ENCODE data around the gene STXBP1. TPM values are rescaled to one million over a fixed set of nuclear protein-coding genes. Genes with fewer than 3 reads are reported as not detected.

The STXBP1 gene
- total and polyA plus RNA-seq, 9 of the 15 experiments (the other 6 are each of a cell fraction or from before 2014, with no cell fraction given), result 4.6 to 35.1 (median 9.7) TPM

DNA sequence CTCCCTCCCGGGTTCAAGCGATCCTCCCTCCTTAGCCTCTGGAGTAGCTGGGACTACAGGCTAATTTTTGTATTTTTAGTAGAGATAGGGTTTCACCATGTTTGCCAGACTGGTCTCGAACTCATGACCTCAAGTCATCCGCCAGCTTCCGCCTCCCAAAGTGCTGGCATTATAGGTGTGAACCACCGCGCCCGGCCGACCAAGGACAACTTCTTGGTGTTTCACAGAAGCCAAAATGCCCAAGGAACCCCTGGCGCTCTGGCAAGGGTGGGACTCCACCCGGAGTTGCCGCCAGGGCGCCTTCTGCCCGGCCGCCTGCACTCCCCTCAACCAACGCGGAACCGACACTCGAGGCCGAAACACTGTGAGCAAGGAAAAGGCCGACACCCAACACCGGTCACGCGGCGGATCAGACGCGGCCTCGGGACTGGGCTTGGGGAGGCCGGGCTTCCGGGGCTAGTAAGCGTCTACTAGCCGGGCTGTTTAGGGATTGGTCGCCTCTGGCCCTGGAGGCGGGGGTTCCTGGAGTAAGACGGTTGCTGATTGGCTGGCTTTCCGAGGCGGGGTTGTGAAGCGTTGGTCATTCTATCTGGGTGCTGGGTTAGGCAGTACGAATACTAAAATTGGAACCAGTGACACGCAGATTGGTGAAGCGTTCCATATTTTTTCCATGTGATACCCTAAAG lies 87.1 kb downstream of the STXBP1 start (continued):
- TF ChIP-seq, protein P1, sequence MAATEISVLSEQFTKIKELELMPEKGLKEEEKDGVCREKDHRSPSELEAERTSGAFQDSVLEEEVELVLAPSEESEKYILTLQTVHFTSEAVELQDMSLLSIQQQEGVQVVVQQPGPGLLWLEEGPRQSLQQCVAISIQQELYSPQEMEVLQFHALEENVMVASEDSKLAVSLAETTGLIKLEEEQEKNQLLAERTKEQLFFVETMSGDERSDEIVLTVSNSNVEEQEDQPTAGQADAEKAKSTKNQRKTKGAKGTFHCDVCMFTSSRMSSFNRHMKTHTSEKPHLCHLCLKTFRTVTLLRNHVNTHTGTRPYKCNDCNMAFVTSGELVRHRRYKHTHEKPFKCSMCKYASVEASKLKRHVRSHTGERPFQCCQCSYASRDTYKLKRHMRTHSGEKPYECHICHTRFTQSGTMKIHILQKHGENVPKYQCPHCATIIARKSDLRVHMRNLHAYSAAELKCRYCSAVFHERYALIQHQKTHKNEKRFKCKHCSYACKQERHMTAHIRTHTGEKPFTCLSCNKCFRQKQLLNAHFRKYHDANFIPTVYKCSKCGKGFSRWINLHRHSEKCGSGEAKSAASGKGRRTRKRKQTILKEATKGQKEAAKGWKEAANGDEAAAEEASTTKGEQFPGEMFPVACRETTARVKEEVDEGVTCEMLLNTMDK (IDR thresholded peaks at IDR 0.05; ENCODE audit: borderline replicate concordance, insufficient read depth, low read depth, low read length, poor library complexity, severe bottlenecking), result no peak
- no peak for TF ChIP-seq MEF2A (IDR thresholded peaks at IDR 0.05; ENCODE audit: control insufficient read depth, low read depth, low read length)
- TF ChIP-seq RFX1 (IDR thresholded peaks at IDR 0.05), result no peak
- TF ChIP-seq SMAD2 (IDR thresholded peaks at IDR 0.05; ENCODE audit: low read depth, low read length), result no peak
- TF ChIP-seq SPI1 (IDR thresholded peaks at IDR 0.05; ENCODE audit: borderline replicate concordance, low read depth, low read length), result no peak
- TF ChIP-seq, protein P2, sequence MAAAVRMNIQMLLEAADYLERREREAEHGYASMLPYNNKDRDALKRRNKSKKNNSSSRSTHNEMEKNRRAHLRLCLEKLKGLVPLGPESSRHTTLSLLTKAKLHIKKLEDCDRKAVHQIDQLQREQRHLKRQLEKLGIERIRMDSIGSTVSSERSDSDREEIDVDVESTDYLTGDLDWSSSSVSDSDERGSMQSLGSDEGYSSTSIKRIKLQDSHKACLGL (CRISPR knock-in tag; IDR thresholded peaks at IDR 0.05; ENCODE audit: borderline replicate concordance, poor library complexity, severe bottlenecking), result no peak
- no peak for TF ChIP-seq TFAM (CRISPR knock-in tag; conservative IDR thresholded peaks at IDR 0.05)
- TF ChIP-seq, protein P3, sequence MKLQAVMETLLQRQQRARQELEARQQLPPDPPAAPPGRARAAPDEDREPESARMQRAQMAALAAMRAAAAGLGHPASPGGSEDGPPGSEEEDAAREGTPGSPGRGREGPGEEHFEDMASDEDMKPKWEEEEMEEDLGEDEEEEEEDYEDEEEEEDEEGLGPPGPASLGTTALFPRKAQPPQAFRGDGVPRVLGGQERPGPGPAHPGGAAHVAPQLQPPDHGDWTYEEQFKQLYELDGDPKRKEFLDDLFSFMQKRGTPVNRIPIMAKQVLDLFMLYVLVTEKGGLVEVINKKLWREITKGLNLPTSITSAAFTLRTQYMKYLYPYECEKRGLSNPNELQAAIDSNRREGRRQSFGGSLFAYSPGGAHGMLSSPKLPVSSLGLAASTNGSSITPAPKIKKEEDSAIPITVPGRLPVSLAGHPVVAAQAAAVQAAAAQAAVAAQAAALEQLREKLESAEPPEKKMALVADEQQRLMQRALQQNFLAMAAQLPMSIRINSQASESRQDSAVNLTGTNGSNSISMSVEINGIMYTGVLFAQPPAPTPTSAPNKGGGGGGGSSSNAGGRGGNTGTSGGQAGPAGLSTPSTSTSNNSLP (IDR thresholded peaks at IDR 0.05; ENCODE audit: borderline replicate concordance, low read depth, low read length), result no peak
- TF ChIP-seq RBM25 (IDR thresholded peaks at IDR 0.05; ENCODE audit: low read depth, low read length, severe bottlenecking), result no peak
- TF ChIP-seq RBM39 (optimal IDR thresholded peaks at IDR 0.05; ENCODE audit: low read depth, low read length), result no peak
- TF ChIP-seq, protein P4, sequence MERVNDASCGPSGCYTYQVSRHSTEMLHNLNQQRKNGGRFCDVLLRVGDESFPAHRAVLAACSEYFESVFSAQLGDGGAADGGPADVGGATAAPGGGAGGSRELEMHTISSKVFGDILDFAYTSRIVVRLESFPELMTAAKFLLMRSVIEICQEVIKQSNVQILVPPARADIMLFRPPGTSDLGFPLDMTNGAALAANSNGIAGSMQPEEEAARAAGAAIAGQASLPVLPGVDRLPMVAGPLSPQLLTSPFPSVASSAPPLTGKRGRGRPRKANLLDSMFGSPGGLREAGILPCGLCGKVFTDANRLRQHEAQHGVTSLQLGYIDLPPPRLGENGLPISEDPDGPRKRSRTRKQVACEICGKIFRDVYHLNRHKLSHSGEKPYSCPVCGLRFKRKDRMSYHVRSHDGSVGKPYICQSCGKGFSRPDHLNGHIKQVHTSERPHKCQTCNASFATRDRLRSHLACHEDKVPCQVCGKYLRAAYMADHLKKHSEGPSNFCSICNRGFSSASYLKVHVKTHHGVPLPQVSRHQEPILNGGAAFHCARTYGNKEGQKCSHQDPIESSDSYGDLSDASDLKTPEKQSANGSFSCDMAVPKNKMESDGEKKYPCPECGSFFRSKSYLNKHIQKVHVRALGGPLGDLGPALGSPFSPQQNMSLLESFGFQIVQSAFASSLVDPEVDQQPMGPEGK (CRISPR knock-in tag; IDR thresholded peaks at IDR 0.05; ENCODE audit: borderline replicate concordance), result no peak
- TF ChIP-seq FOXJ3 (CRISPR knock-in tag; IDR thresholded peaks at IDR 0.05), result no peak
- no peak for TF ChIP-seq SNRNP70 (optimal IDR thresholded peaks at IDR 0.05; ENCODE audit: low read depth, low read length)
- TF ChIP-seq ZNF316 (IDR thresholded peaks at IDR 0.05), result no peak
- 0 out of 2 replicates have a peak, but pooled peaks have one; percentile 48 for TF ChIP-seq PTRF (tag; IDR thresholded peaks at IDR 0.05)
- no peak for TF ChIP-seq CBFA2T2 (conservative IDR thresholded peaks at IDR 0.05)
- no peak for TF ChIP-seq SFPQ (IDR thresholded peaks at IDR 0.05; ENCODE audit: low read depth, low read length)
- TF ChIP-seq RNF2 (IDR thresholded peaks at IDR 0.05), result peak; percentile 91
- TF ChIP-seq RAD21 (CRISPR knock-in tag; conservative IDR thresholded peaks at IDR 0.05 in 1 of 2, IDR thresholded peaks at IDR 0.05 in 1 of 2), result no peak
- no peak for TF ChIP-seq MCM7 (IDR thresholded peaks at IDR 0.05)

Measured in K562 (cell line).